Hematopoietic multipotent progenitor cell treated with erythropoietin and hydrocortisone succinate and interleukin-3 and kit ligand, for 15 days (in vitro differentiated cells): ENCODE results near the gene MATK.
"Not testable (repeated sequence)": the region's sequence is repeated elsewhere in the genome, so short reads cannot be mapped to it uniquely, and the experiment has no call there.

ENCODE experiments used
- DNase-seq: peaks from one replicate; pipeline ENCODE4 v3.0.0-alpha.2; 2015; ENCODE audit warnings: low spot score

The MATK gene

DNA sequence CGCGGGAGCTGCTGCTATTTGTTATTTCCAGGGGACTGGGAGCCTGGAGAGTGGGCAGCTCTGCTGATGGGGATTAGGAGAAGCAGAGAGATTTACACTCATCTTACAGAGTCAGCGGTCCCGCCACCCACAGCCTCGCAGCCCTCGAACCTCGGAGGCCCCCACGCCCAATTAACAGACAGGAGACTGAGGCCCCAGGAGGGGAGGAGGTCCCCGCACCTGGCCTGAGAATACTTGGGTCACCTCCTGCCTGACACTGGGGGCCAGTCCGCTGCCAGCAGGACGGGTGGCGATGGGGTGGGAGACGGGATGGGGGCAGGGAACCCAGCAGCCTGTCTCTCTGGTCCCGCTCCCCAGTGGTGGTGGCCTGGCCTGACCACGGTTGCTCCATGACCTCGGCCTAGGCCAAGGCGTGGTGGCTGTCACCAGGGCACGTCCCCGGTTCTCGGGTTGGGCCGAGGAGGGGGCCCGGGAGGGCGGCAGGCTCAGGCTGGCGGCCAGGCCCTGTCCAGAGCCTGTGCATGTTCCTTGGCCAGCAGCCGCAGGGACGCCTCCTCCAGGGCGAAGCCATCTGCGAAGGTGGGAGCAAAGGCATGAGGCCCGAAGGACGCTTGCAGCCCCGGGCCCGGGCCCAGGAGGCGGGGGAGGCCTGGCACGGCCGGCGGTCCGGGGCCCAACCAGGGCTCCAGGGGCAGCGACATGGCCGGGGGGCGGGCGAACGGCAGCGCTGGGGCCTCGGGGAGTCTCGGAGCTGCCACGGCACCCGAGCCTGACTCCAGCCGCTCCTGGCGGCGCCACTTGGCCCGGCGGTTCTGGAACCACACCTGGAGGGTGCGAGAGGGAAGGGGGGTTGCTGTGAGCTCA is 15.8 kb downstream of the MATK start:
- DNase-seq = no peak

DNA sequence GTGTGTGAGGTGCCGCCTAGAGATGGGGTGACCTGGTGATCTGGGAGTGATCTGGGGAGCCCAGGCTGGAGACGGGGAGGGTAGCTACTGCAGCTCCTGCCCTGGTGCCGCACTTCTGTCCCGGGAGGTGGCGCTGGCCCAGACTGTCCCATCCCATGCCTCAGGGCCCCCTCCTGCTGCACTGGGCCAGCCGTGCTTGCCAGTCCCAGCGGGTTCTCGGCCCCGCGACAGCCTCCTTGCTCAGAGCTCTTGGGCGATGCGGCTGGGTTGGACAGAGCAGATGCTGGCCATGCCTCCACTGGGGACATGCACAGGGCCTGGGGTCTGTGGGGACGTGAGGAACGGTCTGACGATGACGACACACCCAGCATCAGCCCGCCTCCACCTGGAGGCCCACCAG is 16.7 kb downstream of the MATK start:
- no peak for DNase-seq

GRCh38 chr19:3768748-3769099 is 17.5 kb downstream of the MATK start:
- DNase-seq = no peak

DNA sequence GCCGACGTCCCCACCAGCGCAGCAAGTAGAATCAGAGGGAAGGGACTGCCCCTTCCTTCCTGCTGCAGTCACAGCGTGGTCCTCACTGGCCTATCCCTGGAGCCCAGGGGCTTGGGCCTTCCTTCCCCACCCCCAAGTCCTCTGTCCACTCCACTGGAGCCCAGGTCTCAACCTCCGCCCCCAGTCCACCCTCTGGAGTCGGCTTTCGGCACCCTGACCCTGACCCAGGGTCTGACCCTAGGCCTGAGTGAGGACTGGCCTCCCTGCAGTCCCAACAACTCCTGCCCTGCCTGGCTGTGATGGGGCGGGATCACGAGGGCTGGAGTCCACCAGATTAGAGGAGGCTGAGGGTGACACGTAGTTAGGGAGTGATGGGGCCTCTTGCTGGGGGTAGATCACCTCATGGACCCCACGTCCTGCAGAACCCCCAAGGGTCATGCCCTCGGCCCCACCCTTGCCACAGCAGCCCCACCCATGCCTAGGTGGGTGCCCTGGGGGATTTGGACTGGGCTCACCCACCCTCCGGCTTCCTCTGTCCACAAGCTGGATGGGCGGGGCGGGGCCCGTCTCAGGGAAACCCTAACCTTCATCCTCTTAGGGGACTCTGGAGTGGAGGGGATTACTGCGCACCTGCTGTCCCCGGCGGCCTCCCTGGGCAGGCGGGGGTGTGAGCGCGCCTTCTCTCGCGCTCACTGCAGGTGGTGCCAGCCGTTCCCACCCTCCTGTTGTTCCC is 18.0 kb downstream of the MATK start:
- no peak for DNase-seq

GRCh38 chr19:3767050-3767449 is 19.1 kb downstream of the MATK start:
- no peak for DNase-seq

DNA sequence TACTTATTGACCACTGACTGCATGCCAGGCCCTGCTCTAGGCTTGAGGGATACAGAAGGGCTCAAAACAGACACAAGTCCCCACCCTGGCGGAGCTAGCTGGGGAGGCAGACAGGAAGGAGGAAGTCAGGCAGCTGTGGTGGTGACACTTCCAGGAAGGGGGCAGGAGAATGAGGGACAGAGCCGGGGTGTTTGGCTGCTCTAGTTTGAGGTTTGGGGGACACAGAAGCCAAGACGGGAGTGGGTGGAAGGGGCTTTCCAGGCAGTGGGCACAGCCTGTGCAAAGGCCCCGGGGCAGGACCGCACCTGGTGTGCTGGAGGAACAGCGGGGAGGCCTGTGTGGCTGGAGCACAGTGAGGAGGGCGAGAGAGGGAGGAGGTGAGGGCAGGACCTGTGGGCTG is 19.7 kb downstream of the MATK start:
- no peak for DNase-seq

DNA sequence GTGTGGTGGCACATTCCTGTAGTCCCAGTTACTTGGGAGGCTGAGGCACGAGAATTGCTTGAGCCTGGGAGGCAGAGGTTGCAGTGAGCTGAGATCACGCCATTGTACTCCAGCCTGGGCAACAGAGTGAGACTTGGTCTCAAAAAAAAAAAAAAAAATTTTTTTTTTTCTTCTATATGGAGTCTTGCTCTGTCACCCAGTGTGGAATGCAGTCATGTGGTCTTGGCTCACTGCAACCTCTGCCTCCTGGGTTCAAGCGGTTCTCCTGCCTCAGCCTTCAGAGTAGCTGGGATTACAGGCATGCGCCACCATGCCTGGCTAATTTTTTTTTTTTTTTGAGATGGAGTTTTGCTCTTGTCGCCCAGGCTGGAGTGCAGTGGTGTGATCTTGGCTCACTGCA is 20.4 kb downstream of the MATK start:
- DNase-seq = not testable (repeated sequence)

DNA sequence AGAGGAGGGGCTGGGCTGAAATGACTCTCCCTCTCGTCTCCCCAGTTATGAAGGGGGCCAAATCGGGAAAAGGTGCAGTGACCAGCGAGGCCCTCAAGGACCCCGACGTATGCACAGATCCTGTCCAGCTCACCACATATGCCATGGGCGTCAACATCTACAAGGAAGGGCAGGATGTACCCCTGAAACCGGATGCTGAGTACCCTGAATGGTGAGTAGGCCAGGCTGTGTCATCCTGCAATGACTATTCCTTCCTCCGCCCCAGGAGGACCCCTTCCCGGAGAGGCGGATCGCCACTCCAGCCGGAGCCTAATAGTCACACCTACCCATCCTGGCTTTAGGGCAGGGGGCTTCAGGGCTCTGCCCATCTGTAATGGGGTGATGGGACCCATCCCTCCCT is 21.1 kb downstream of the MATK start:
- DNase-seq = no peak

DNA sequence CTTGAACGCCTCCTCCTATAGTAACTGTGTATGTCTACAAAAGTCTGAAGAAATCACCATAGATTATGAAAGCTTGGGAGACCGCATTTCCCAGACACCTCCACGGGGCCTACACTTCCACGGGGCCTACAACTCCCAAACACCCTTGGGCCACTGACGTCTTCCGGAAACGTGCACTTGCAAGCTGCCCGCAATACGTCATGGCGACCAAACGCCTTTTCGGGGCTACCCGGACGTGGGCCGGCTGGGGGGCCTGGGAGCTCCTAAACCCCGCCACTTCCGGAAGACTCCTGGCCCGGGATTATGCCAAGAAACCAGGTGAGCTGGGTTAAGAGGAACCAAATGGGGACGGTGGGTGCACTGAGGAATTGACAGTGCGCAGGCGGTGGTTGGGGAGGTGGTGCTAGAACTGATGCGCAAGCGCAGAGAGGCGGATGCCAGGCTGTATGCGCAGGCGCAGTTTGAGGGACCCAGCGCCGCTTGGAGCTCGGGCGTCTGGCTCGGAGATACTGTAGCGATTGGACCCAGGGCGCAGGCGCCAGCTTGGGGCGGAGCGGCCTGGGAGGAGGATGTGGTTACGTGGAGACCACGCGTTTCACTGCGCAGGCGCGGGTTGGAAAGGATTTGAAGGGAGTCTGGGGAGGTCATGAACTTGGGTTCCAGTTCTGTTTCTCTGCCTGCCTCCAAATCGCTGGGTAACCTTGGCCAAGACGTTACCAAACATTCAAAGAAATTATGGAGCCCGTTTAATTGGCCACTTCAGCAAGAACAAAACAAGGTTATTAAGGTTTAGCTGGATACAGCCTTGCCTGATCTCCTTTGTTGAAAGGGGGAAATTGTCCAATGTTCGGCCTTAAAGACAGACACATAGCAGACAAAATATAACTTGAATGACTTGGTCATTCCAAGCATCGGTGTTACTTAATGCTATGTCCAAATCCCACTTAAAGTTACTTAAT is 23.4 kb downstream of the MATK start, which contains the start of gene MRPL54:
Gene MRPL54, plus strand, starts transcription at position 182 of the 959 bp plus-strand sequence. Its CDS starts 19 bp downstream, at position 201.
- DNase-seq = peak; percentile 100

GRCh38 chr19:3762130-3762473 is 24.1 kb downstream of the MATK start:
- DNase-seq = no peak

DNA sequence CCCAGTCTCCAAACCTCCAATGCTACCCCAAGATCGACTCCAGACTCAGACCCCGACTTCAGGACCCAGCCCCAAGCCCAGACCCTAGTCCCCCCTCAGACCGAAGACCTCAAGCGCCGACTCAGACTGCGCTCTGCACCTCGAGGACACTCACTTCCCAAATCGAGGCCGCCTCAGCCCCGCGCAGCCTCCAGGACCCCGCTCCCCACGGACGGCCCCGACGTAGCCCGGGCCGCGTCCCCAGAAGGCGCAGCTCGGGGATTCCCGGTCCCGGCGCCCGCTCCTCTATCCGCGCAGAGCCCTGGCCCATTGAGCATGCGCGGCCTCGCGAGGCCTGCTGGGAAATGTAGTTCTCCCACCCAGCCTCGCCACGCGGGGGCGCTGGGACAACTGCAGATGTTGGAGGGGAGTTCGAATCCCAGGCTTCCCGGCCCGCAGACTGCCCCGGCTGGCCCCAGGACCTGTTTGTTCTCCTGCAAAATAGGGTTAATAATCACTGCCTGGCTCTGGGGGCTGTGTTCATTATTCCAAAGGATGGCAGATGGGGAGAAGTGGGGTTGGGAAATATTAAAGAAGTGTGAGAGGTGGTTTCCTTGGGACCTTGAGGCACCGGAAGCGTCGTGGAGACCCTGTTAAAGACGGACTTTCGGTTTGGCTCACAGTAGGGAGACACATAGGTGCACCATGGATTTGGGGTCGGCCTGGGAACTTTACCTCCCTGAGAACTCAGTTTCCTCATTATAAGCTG is 24.6 kb downstream of the MATK start, which contains the start of gene APBA3:
Gene APBA3, minus strand, starts transcription at position 311 of the 748 bp plus-strand sequence. CDS start 1,428 bp downstream, outside the sequence.
- DNase-seq = peak; percentile 94

DNA sequence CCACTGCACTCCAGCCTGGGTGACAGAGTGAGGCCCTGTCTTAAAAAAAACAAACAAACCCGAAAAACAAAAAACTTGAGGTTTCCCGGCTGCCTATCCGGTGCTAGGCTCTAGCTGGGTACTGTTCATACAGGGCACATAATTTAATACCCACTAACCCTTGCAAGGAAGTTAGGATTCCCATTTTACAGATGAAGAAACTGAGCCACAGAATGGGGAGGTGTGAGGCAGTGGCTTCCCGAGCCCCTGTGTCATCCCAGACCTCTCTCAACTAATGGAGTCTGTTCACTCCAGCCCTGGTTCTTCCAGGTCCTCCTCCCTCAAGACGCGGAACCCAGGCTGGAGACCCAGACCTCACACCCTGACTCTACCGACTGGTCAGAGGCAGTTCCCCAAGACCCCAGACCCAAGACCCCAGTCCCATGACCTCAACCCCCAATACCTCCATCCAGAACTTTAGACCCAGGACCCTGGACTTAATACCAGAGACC is 25.3 kb downstream of the MATK start:
- DNase-seq = no peak

DNA sequence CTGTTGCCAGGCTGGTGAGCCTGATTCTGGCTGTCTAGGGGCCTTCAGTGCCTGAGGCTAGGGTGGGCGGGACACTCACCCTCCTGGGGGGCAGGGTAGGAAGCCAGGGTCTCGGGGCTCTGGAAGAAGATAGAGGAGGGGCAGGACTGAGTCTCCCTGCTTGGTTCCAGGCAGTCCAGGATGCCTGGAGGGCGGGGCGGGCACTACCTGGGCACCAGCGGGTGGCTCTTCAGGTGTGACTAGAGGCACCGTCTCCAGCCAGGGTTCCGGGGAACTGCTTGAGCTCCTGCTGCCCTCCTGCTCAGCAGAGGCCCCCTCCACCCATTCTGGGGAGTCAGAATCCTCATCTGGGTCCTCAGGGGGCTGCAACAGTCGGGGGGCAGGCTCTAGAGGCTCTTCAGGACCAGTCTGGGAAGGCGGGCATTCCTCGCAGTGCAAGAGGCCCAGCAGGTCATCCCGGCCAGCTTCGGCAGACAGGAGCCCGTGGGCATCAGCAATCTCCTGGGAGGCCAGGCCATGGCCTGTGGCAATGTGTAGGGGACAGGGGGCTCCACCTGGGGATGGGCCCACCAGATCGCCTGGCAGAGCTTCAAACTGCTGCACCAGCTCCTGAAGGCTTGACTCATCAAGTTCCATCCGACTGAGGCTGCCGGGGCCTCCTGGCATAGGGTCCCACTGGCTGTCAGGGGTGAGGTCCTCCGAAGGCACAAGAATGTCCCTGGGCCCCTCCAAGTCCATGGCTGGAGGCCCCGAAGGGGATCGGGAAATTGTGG is 26.5 kb downstream of the MATK start:
- DNase-seq = no peak

DNA sequence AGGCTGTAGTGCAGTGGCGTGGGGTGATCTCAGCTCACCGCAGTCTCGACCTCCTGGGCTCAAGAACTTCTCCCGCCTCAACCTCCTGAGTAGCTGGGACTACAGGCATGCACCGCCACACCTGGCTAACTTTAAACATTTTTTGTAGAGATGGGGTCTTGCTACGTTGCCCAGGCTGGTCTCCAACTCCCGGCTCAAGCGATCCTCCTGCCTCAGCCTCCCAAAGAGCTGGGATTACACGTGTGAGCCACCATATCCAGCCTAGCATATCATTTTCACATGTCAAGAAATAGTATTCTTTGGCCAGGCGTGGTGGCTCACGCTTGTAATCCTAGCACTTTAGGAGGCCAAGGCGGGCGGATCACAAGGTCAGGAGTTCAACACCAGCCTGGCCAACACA is 27.9 kb downstream of the MATK start:
- DNase-seq = not testable (repeated sequence)

DNA sequence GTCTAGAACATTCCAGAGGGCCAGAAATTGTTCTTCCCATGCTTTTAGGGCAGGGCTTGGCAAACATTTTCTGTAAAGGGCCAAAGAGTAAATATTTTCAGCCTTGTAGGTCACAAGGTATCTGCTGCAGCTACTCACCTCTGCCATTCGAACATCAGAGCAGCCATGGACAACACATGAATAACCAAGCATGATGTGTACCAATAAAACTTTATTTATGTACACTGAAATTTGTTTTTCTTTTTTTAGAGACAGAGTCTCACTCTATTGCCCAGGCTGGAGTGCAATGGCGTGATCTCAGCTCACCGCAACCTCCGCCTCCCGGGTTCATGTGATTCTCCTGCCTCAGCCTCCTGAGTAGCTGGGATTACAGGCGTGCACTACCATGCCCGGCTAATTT is 28.5 kb downstream of the MATK start:
- not testable (repeated sequence) for DNase-seq

DNA sequence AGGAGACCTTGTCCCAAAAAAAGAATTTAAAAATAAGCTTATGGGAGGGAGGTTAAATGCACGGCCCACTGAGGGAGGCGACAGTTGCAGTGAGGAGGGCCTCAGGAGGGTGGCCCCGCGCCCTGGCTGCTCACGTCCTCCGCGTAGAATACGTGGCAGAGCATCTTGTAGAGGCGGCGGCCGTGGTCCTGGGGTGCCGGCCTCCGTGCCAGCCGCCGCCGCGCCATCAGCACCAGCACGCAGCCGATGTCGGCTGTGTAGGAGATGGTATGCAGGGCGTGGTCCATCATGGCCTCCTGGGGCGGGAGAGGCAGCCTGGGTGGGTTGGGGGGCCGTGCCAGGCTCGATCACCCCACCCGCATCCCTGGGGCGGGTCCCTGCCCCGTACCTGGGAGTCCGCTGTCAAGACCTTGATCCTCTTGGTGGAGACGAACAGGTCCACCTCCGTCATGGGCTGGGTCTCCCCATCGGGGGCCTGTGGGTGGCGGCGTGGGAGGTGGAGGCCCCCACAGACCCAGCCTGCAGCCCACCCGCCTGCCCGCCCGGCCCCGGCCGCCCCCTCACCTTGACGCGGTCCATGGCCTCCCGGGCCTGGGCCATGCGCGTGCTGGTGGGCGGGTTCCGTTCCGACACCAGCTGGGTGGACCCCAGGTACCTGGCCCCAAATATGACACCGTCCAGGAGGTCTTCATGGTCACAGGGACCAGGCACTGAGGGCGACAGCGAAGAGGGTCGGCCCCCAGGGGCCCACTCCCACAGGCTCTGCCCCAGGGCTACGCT is 32.4 kb downstream of the MATK start:
- no peak for DNase-seq

GRCh38 chr19:3752492-3752891 is 33.7 kb downstream of the MATK start:
- no peak for DNase-seq

DNA sequence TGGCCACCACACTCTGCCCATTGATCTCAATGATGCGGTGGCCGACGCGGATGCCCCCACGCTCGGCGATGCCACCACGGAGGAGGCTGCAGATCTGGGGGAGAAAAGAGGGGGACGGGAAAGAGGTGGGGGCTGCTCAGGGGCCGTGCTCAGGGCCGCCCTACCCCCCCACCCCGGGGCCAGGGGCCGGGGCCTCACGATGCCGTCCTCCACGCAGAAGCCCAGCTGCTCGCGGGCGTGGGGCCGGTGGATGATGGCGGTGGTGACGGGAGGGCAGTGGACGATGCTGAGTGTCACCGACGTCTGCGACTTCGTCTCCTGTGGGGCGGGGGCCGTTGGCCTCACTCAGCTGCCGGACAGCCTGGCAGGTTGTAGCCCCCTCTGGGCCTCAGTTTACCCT is 34.9 kb downstream of the MATK start:
- no peak for DNase-seq

DNA sequence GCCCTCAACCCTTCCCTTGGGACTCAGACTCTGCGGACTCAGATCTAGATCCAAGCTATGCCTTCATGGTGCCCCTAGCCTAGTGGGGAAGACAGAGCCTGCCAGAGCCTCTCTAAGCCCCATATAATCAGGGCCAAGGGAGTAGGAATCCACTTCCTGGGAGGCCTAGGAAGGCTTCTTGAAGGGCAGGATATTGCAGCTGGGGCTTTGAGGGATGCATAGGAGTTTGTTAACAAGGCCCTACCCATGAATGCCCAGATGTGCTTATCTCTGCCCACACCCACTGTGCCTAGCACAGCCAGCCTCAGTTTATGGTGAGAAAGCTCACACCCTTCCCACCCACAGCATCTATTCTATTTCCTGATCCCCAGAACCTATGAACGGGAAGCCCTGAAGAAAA is 36.0 kb downstream of the MATK start:
- DNase-seq = no peak

DNA sequence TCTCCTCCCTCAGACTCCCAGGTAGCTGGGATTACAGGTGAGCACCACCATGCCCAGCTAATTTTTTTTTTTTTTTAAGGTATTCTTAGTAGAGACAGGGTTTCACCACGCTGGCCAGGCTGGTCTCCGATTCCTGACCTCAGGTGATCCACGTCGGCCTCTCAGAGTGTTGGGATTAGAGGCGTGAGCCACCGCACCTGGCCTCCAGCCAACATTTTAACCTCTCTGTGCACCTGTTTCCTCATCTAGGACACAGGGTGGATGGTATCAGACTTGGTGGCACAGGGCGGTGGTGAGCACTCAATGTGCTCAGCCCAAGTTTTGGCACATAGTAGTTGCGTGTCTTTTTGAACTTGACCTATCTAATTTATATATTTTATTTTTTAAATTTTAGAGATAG is 37.2 kb downstream of the MATK start:
- DNase-seq = no peak
